GM10266 (cell line): ENCODE measurements around the gene VSTM4.

Experiments used
- DNase-seq: peaks from one replicate; pipeline ENCODE4 v3.0.0; 2012; ENCODE audit errors: extremely low spot score
- CTCF ChIP-seq: IDR thresholded peaks from 2 replicates; pipeline ENCODE4 v1.5.1; 2012; ENCODE audit warnings: mild to moderate bottlenecking, low read depth; ENCODE audit not compliant: control insufficient read depth, insufficient read depth; ENCODE audit errors: missing control alignments

The VSTM4 gene

GRCh38 chr10:49128854-49129253 lies 13.5 kb upstream of the VSTM4 start:
- DNase-seq: no peak
- TF ChIP-seq CTCF: no peak

GRCh38 chr10:49123981-49124950 lies 8.9 kb upstream of the VSTM4 start:
- no peak for DNase-seq
- TF ChIP-seq CTCF: no peak

GRCh38 chr10:49120911-49121310 lies 5.6 kb upstream of the VSTM4 start:
- no peak for TF ChIP-seq CTCF
- DNase-seq: no peak

GRCh38 chr10:49119746-49120145 lies 4.4 kb upstream of the VSTM4 start:
- no peak for TF ChIP-seq CTCF
- DNase-seq: no peak

- TF ChIP-seq CTCF: no peak
- DNase-seq: no peak
Measured at GRCh38 chr10:49118430-49119074, 3.2 kb upstream of the VSTM4 start.

- no peak for TF ChIP-seq CTCF
- DNase-seq: no peak
Measured at GRCh38 chr10:49117376-49118070, 2.2 kb upstream of the VSTM4 start.
